HL-60 (cell line): ENCODE results near the gene PLPP7.

Experiments
- DNase-seq, 2 experiments: peaks; one replicate each; pipeline ENCODE4 v3.0.0-alpha.2; 2010 to 2020; ENCODE audit warnings: low read depth in 1 of 2, low spot score in 1 of 2
- H3K27ac ChIP-seq: fragments of 250-450 bp; sonication (Bioruptor Pico); replicated peaks from 2 replicates; pipeline ENCODE4 v1.5.1; 2020; ENCODE audit warnings: mild to moderate bottlenecking, moderate library complexity
- H3K27me3 ChIP-seq: fragments of 250-450 bp; sonication (Bioruptor Pico); 2 replicates; pipeline ENCODE4 v1.5.1; 2021; ENCODE audit warnings: mild to moderate bottlenecking, moderate library complexity; ENCODE audit not compliant: insufficient read depth, poor library complexity, severe bottlenecking
- H3K4me3 ChIP-seq: replicated peaks from 2 replicates; pipeline ENCODE4 v1.5.1; 2011; ENCODE audit warnings: mild to moderate bottlenecking, control low read depth, low read length; ENCODE audit not compliant: insufficient read depth
- GABPA ChIP-seq: IDR thresholded peaks from 2 replicates; pipeline ENCODE4 v1.6.1; 2012; ENCODE audit warnings: low read depth
- POLR2AphosphoS5 ChIP-seq: IDR thresholded peaks from 2 replicates; pipeline ENCODE4 v1.6.1; 2012; ENCODE audit warnings: low read depth
- REST ChIP-seq: IDR thresholded peaks from 2 replicates; pipeline ENCODE4 v1.6.1; 2012; ENCODE audit warnings: low read depth; ENCODE audit not compliant: insufficient replicate concordance
- SPI1 ChIP-seq: IDR thresholded peaks from 2 replicates; pipeline ENCODE4 v1.6.1; 2012; ENCODE audit warnings: low read depth, mild to moderate bottlenecking, borderline replicate concordance
- TF ChIP-seq, protein P1 (sequence below): IDR thresholded peaks from one replicate; pipeline ENCODE4 v1.5.1; 2011; ENCODE audit warnings: low read length, control low read depth, inconsistent platforms; ENCODE audit not compliant: insufficient read depth

PLPP7 gene

DNA sequence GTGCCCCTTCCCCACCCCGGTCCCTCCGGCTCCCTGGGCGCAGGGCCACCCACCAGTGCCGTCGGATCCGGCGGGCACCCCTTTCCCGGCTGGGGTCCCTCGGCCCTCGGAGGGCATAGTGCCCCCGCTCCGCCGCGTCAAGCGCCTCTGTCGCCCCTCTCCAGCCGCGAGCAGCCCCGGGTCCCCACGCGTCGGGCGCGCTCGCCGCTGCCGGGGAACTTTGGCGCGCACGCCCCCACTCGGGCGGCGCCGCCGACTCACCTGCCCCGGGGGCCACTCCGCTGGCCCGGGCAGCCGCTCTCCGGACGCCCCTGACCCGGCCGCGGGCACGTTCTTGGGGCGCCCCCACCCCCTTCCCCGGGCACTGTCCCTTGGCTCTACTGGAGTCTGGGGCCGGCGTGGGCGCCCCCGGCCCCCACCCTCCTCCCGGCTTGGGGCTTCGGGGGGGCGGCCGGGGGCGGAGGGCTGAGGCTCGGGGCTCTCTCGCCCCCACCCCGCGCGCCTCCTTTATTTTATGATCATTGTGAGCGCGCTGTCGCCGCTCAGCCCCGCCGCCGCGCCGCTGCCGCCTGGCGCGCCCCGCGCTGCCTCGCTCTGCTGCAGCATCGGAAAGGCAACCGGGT is 12.1 kb upstream of the PLPP7 start:
- no peak for TF ChIP-seq SPI1
- TF ChIP-seq REST = no peak
- TF ChIP-seq, protein P1, sequence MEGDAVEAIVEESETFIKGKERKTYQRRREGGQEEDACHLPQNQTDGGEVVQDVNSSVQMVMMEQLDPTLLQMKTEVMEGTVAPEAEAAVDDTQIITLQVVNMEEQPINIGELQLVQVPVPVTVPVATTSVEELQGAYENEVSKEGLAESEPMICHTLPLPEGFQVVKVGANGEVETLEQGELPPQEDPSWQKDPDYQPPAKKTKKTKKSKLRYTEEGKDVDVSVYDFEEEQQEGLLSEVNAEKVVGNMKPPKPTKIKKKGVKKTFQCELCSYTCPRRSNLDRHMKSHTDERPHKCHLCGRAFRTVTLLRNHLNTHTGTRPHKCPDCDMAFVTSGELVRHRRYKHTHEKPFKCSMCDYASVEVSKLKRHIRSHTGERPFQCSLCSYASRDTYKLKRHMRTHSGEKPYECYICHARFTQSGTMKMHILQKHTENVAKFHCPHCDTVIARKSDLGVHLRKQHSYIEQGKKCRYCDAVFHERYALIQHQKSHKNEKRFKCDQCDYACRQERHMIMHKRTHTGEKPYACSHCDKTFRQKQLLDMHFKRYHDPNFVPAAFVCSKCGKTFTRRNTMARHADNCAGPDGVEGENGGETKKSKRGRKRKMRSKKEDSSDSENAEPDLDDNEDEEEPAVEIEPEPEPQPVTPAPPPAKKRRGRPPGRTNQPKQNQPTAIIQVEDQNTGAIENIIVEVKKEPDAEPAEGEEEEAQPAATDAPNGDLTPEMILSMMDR = no peak
- TF ChIP-seq POLR2AphosphoS5 = no peak; the same call in 1 of the 2 replicates
- no peak for TF ChIP-seq GABPA
- DNase-seq = no peak
- Histone ChIP-seq H3K27me3 (peaks cover 10% of the 10 kb centered on the region), H3K27ac (peak overlapping the region; percentile 72), H3K4me3 (peak overlapping the region; percentile 63)

DNA sequence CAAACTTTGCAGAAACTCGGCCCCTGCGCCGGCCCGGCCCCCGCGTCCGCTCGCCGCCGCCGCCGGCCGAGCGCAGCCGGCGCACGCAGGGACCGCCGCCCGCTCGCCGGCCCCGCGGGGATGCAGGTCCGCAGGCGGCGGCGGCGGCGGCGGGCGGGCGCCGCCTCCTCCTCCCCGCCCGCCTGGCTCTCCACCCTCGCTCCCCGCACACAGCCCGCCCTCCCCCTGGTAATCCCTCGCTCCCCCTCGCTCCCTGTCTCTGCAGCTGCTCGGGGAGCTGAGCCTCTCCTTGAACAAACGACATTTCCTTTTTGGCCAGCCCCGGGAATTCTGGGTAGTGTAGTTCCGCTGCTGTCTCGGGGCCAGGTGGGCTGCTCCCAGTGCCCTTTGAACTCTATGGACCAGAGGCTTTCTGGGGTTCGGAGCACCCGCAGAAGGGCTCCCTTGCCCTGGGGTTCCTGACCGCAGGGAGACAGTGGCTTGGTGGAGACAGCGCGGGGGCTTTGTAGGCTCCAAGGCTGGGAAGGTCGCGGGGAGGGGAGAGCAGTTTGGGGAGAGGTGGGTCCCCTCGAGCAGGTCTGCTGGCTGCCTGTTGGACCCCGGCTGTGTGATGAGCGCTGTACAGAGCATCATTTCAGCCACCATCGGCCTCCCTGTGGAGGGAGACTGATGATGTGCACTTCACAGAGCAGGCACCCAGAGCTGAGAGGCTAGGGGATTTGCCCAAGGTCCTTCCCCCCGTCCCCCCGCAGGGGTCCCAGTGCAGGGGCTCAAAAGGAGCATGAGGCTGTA is 11.4 kb upstream of the PLPP7 start:
- peak overlapping the region; percentile 63 for H3K4me3 ChIP-seq
- peak; percentile 63 to 90 for DNase-seq
- peaks cover 11% of the 10 kb centered on the region for H3K27me3 ChIP-seq
- no peak for TF ChIP-seq POLR2AphosphoS5
- TF ChIP-seq SPI1 = peak; percentile 16; the same call in 1 of the 2 replicates
- TF ChIP-seq GABPA = peak; percentile 60
- H3K27ac ChIP-seq = peak overlapping the region; percentile 52

GRCh38 chr9:131278702-131279111 is 10.8 kb upstream of the PLPP7 start:
- Histone ChIP-seq H3K27ac (peak overlapping the region; percentile 52), H3K4me3 (no peak overlapping the region), H3K27me3 (peaks cover 14% of the 10 kb centered on the region)
- DNase-seq = peak in 1 of 2 experiments; percentile 29
- no peak for TF ChIP-seq SPI1
- no peak for TF ChIP-seq GABPA
- TF ChIP-seq, protein P1 = no peak
- TF ChIP-seq POLR2AphosphoS5 = no peak
- no peak for TF ChIP-seq REST

DNA sequence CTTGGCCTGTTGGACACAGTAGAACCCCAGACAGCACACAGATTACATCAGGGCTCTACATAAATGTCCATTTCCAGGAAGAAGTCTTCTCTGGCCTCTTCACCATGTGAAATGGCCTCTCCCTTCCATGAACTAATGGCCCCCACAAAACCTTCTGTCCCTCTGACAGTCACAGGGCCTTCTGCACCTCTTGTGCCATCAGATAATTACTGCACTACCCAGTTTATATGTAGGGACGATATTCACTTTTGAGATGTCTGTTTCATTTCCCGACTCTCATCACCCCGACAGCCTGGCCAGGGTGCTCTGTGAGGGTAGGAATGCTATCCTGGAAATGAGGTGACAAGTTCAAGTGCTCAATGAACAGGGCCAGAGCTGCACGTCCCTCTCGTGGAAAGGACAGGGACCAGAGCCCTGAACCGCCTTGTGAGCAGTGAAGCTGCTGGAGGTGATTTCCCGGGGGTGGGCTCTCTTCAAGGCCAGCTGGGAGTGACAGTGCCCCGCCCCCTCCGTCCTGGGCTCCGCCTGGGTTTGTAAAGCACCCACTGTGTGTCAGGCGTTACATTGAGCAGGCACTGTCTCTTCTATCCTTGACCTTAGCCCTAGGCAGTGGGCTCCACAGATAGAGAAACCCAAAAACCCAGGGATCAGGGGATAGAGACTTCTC is 10.2 kb upstream of the PLPP7 start:
- H3K27me3 ChIP-seq = peaks cover 14% of the 10 kb centered on the region
- peak overlapping the region; percentile 52; the same call in 1 of the 2 replicates for H3K27ac ChIP-seq
- TF ChIP-seq REST (no peak), POLR2AphosphoS5 (no peak), SPI1 (no peak), GABPA (no peak)
- TF ChIP-seq, protein P1 = no peak

More for the DNA sequence above, 10.2 kb upstream of the PLPP7 start:
- H3K4me3 ChIP-seq = no peak overlapping the region
- no peak for DNase-seq
